Karpas-422 (cell line): Measurements from ENCODE around the gene MUC3A. TPM values are rescaled to one million over a fixed set of nuclear protein-coding genes. Genes with fewer than 3 reads are reported as not detected.

ENCODE experiments used
- DNase-seq: peaks from one replicate; pipeline ENCODE4 v3.0.0-alpha.2; 2015
- H2AFZ ChIP-seq: fragments of 200-600 bp; sonication (generic); 2 replicates; pipeline ENCODE4 v1.6.1; 2014; ENCODE audit warnings: antibody characterized with exemption, low read length, mixed read lengths
- H3K27ac ChIP-seq: fragments of 200-600 bp; sonication (generic); 2 replicates; pipeline ENCODE4 v1.5.1; 2014; ENCODE audit warnings: mild to moderate bottlenecking, low read length, moderate library complexity
- H3K27me3 ChIP-seq: fragments of 200-600 bp; sonication (generic); 2 replicates; pipeline ENCODE4 v1.6.1; 2014; ENCODE audit warnings: low read length, mixed read lengths
- H3K36me3 ChIP-seq: fragments of 200-600 bp; sonication (generic); 2 replicates; pipeline ENCODE4 v1.6.1; 2014; ENCODE audit warnings: low read length, mixed read lengths; ENCODE audit not compliant: insufficient read depth
- H3K4me1 ChIP-seq: fragments of 200-600 bp; sonication (generic); 2 replicates; pipeline ENCODE4 v1.6.1; 2014; ENCODE audit warnings: mild to moderate bottlenecking, low read length, mixed read lengths
- H3K4me2 ChIP-seq: fragments of 200-600 bp; sonication (generic); 2 replicates; pipeline ENCODE4 v1.6.1; 2014; ENCODE audit warnings: low read length, low read depth, mild to moderate bottlenecking; ENCODE audit not compliant: poor library complexity, severe bottlenecking
- H3K4me3 ChIP-seq: fragments of 200-600 bp; sonication (generic); 2 replicates; pipeline ENCODE4 v1.5.1; 2014; ENCODE audit warnings: mild to moderate bottlenecking, antibody characterized with exemption, low read length, mixed read lengths
- H3K79me2 ChIP-seq: fragments of 200-600 bp; sonication (generic); 2 replicates; pipeline ENCODE4 v1.6.1; 2014; ENCODE audit warnings: mild to moderate bottlenecking, low read length, mixed read lengths
- H3K9ac ChIP-seq: fragments of 200-600 bp; sonication (generic); 2 replicates; pipeline ENCODE4 v1.6.0; 2014; ENCODE audit warnings: low read length
- H3K9me2 ChIP-seq: fragments of 200-600 bp; sonication (generic), shearing (Covaris generic); replicated peaks from 2 replicates; pipeline ENCODE4 v1.6.0; 2014; ENCODE audit warnings: mild to moderate bottlenecking, low read length, moderate library complexity; ENCODE audit not compliant: insufficient read depth
- H3K9me3 ChIP-seq: fragments of 300-700, 200-600 bp; sonication (generic); 2 replicates; pipeline ENCODE4 v1.6.1; 2014; ENCODE audit warnings: low read length, mixed read lengths
- H4K20me1 ChIP-seq: fragments of 200-600 bp; sonication (generic); 2 replicates; pipeline ENCODE4 v1.6.1; 2014; ENCODE audit warnings: mild to moderate bottlenecking, antibody characterized with exemption, low read length, low read depth; ENCODE audit not compliant: insufficient read depth
- small RNA-seq: library from RNA; depleted of rRNA; stranded (forward); fragments of <200 nt; gene quantifications from one replicate; pipeline ENCODE3, GENCODE V24; 2014
- total RNA-seq: library from RNA; depleted of rRNA; stranded (reverse); fragments of >200 nt; shearing (Covaris generic); gene quantifications from 2 replicates; pipeline ENCODE4 v1.2.3, GENCODE V29; 2014; ENCODE audit warnings: low replicate concordance; rRNA removed

MUC3A gene
- total RNA-seq, 1 experiment from 2014 or later: not detected

- Histone ChIP-seq H4K20me1 (no peaks in the 10 kb centered on the region), H3K4me3 (no peak overlapping the region), H3K27me3 (no peaks in the 10 kb centered on the region), H3K9me3 (no peaks in the 10 kb centered on the region), H3K9me2 (no peaks in the 10 kb centered on the region), H3K27ac (no peak overlapping the region), H3K4me2 (no peak overlapping the region), H3K4me1 (no peaks in the 10 kb centered on the region), H2AFZ (no peak overlapping the region), H3K79me2 (no peaks in the 10 kb centered on the region), H3K36me3 (no peaks in the 10 kb centered on the region), H3K9ac (no peak overlapping the region)
- peak; percentile 16 for DNase-seq
These were observed 60.3 kb downstream of the MUC3A start for GRCh38 chr7:101009629-101010028.

GRCh38 chr7:101012931-101013330 lies 63.6 kb downstream of the MUC3A start:
- Histone ChIP-seq H3K4me1 (no peaks in the 10 kb centered on the region), H3K27me3 (no peaks in the 10 kb centered on the region), H3K79me2 (no peaks in the 10 kb centered on the region), H4K20me1 (no peaks in the 10 kb centered on the region), H3K9ac (no peak overlapping the region), H3K9me3 (no peaks in the 10 kb centered on the region), H3K4me2 (no peak overlapping the region), H3K36me3 (no peaks in the 10 kb centered on the region), H2AFZ (no peak overlapping the region), H3K4me3 (no peak overlapping the region), H3K27ac (no peak overlapping the region), H3K9me2 (no peaks in the 10 kb centered on the region)
- peak; percentile 21 for DNase-seq

GRCh38 chr7:101015626-101016025 lies 66.3 kb downstream of the MUC3A start:
- Histone ChIP-seq H3K9me2 (no peaks in the 10 kb centered on the region), H3K4me2 (no peak overlapping the region), H3K27me3 (no peaks in the 10 kb centered on the region), H3K4me3 (no peak overlapping the region), H3K4me1 (no peaks in the 10 kb centered on the region), H3K9me3 (no peaks in the 10 kb centered on the region), H4K20me1 (no peaks in the 10 kb centered on the region), H3K27ac (no peak overlapping the region), H3K9ac (no peak overlapping the region), H3K36me3 (no peaks in the 10 kb centered on the region), H2AFZ (no peak overlapping the region), H3K79me2 (no peaks in the 10 kb centered on the region)
- no peak for DNase-seq

GRCh38 chr7:101017064-101017777 lies 67.9 kb downstream of the MUC3A start:
- no peaks in the 10 kb centered on the region for H3K27me3 ChIP-seq
- no peaks in the 10 kb centered on the region for H3K4me1 ChIP-seq
- no peak overlapping the region for H3K9ac ChIP-seq
- no peaks in the 10 kb centered on the region for H3K36me3 ChIP-seq
- H3K27ac ChIP-seq: no peak overlapping the region
- H2AFZ ChIP-seq: no peak overlapping the region
- H3K4me2 ChIP-seq: no peak overlapping the region
- H3K9me3 ChIP-seq: no peaks in the 10 kb centered on the region
- peak; percentile 41 for DNase-seq
- H3K79me2 ChIP-seq: no peaks in the 10 kb centered on the region
- H3K9me2 ChIP-seq: no peaks in the 10 kb centered on the region
- no peaks in the 10 kb centered on the region for H4K20me1 ChIP-seq
- H3K4me3 ChIP-seq: no peak overlapping the region

Small RNAs within 50 kb of the gene (small RNA-seq; reads per million reads assigned to genes)
- gene RN7SL549P (not detected), gene RPS29P15 (not detected)

Other genes with a start within 250 kb of the MUC3A start
- 29.7 and 72.8 TPM in 2 replicates for gene POP7, start 243.4 kb upstream of the MUC3A start, total RNA-seq
- gene EPO, start 229.1 kb upstream of the MUC3A start, total RNA-seq: not detected in 2 replicates
- gene ZAN, start 215.9 kb upstream of the MUC3A start, total RNA-seq: not detected in 2 replicates
- 9.3 and 21.6 TPM in 2 replicates for gene EPHB4, start 122.0 kb upstream of the MUC3A start, total RNA-seq
- gene SLC12A9, start 96.8 kb upstream of the MUC3A start, total RNA-seq: 21.0 and 33.9 TPM in 2 replicates
- gene TRIP6, start 82.1 kb upstream of the MUC3A start, total RNA-seq: 19.5 and 30.5 TPM in 2 replicates
- 65.8 and 103 TPM in 2 replicates for gene SRRT, start 74.4 kb upstream of the MUC3A start, total RNA-seq
- gene UFSP1, start 59.8 kb upstream of the MUC3A start, total RNA-seq: 3.3 and 17.2 TPM in 2 replicates
- not detected in 2 replicates for gene ACHE, start 53.6 kb upstream of the MUC3A start, total RNA-seq
- gene MUC12, start 20.0 kb downstream of the MUC3A start, total RNA-seq: not detected in 2 replicates
- gene MUC17, start 70.5 kb downstream of the MUC3A start, total RNA-seq: not detected in 2 replicates
- gene TRIM56, start 135.9 kb downstream of the MUC3A start, total RNA-seq: 8.1 and 14.0 TPM in 2 replicates
- not detected in 2 replicates for gene SERPINE1, start 177.6 kb downstream of the MUC3A start, total RNA-seq
- 150 and 256 TPM in 2 replicates for gene AP1S1, start 204.9 kb downstream of the MUC3A start, total RNA-seq
- gene VGF, start 216.0 kb downstream of the MUC3A start, total RNA-seq: 0.86 and 1.4 TPM in 2 replicates
- not detected in 2 replicates for gene NAT16, start 230.8 kb downstream of the MUC3A start, total RNA-seq